Upper lobe of left lung (tissue), 4 donors: ENCODE measurements around the gene MAN2B2.

Experiments used
- CTCF ChIP-seq, 6 experiments: fragments of 450-650 bp in 4 of 6; fragments of 200-600 bp in 2 of 6; sonication (generic) in 2 of 6; IDR thresholded peaks; one replicate each; pipeline ENCODE4 v1.5.1; 2016 to 2019; ENCODE audit warnings: antibody characterized with exemption in 6 of 6
- EP300 ChIP-seq, 4 donors: sonication (generic); formaldehyde crosslinking; IDR thresholded peaks; one replicate each; pipeline ENCODE4 v1.5.1; 2017; ENCODE audit warnings: antibody characterized with exemption in 4 of 4, control low read depth in 2 of 4

- TF ChIP-seq EP300 (IDR thresholded peaks at IDR 0.05) (no peak), CTCF (IDR thresholded peaks at IDR 0.05) (no peak)
Observed at GRCh38 chr4:6546091-6546490, 28.9 kb upstream of the MAN2B2 start.
